ENCODE results near the gene MC3R. TPM values are rescaled to one million over a fixed set of nuclear protein-coding genes. Genes with fewer than 3 reads are reported as not detected.

MC3R gene
- total and polyA plus RNA-seq, 10 donors: not detected

GRCh38 chr20:56205346-56205745, 43.2 kb upstream of the MC3R start:
- H3K4me3 ChIP-seq: no peak overlapping the region
- no peak overlapping the region for H3K27ac ChIP-seq
- DNase-seq: no peak
- peaks cover 0 to 12% (median 0%) of the 10 kb centered on the region in 7 donors for H3K27me3 ChIP-seq (replicated peaks in 1 of 7)
- intact Hi-C loops (cut with DNase I; ENCODE audit: low total_unique reads): no loop called here
- H3K36me3 ChIP-seq: no peaks in the 10 kb centered on the region
- 66 to 91% (median 82%) methylated on average over 3 of the region's 3 CpGs for WGBS, 5 donors
- H3K9me3 ChIP-seq: peaks cover 0 to 15% (median 10%) of the 10 kb centered on the region in 8 donors
- no peaks in the 10 kb centered on the region for H3K4me1 ChIP-seq
- no peak for TF ChIP-seq POLR2A (IDR thresholded peaks at IDR 0.05)
- no peak for TF ChIP-seq POLR2AphosphoS5 (IDR thresholded peaks at IDR 0.05)
- no peak for TF ChIP-seq CTCF (IDR thresholded peaks at IDR 0.05 in 8 of 11, conservative IDR thresholded peaks at IDR 0.05 in 3 of 11)

- Histone ChIP-seq H3K27ac (no peak overlapping the region), H3K4me1 (no peaks in the 10 kb centered on the region), H3K36me3 (no peaks in the 10 kb centered on the region), H3K27me3 (replicated peaks in 1 of 7) (peaks cover 0 to 12% (median 0%) of the 10 kb centered on the region in 7 donors), H3K4me3 (no peak overlapping the region), H3K9me3 (no peaks in the 10 kb centered on the region)
- intact Hi-C loops (cut with DNase I; ENCODE audit: low total_unique reads): no loop called here
- WGBS, 5 donors: 46 to 71% (median 56%) methylated on average over 4 of the region's 4 CpGs
- TF ChIP-seq POLR2A (IDR thresholded peaks at IDR 0.05) (no peak), POLR2AphosphoS5 (IDR thresholded peaks at IDR 0.05) (no peak), CTCF (IDR thresholded peaks at IDR 0.05 in 8 of 11, conservative IDR thresholded peaks at IDR 0.05 in 3 of 11) (no peak)
- DNase-seq: no peak
Observed at GRCh38 chr20:56207656-56208055, 40.9 kb upstream of the MC3R start.

GRCh38 chr20:56208121-56208520, 40.4 kb upstream of the MC3R start:
- TF ChIP-seq POLR2A (IDR thresholded peaks at IDR 0.05): no peak
- TF ChIP-seq POLR2AphosphoS5 (IDR thresholded peaks at IDR 0.05): no peak
- TF ChIP-seq CTCF (IDR thresholded peaks at IDR 0.05 in 8 of 11, conservative IDR thresholded peaks at IDR 0.05 in 3 of 11): no peak
- peaks cover 0 to 11% (median 0%) of the 10 kb centered on the region in 7 donors for H3K27me3 ChIP-seq (replicated peaks in 1 of 7)
- H3K36me3 ChIP-seq: no peaks in the 10 kb centered on the region
- H3K4me3 ChIP-seq: no peak overlapping the region
- intact Hi-C loops (cut with DNase I; ENCODE audit: low total_unique reads): no loop called here
- H3K9me3 ChIP-seq: no peaks in the 10 kb centered on the region
- no peak overlapping the region for H3K27ac ChIP-seq
- WGBS, 5 donors: 85 to 97% (median 93%) methylated on average over 1 of the region's 1 CpG
- H3K4me1 ChIP-seq: no peaks in the 10 kb centered on the region
- DNase-seq: no peak

GRCh38 chr20:56211051-56211450, 37.5 kb upstream of the MC3R start:
- DNase-seq: no peak
- WGBS, 5 donors: 72 to 88% (median 85%) methylated on average over 5 of the region's 5 CpGs

More at GRCh38 chr20:56211051-56211450, 37.5 kb upstream of the MC3R start:
- intact Hi-C loops (cut with DNase I; ENCODE audit: low total_unique reads): no loop called here
- no peaks in the 10 kb centered on the region for H3K9me3 ChIP-seq
- H3K27me3 ChIP-seq (replicated peaks in 1 of 7): peaks cover 0 to 28% (median 0%) of the 10 kb centered on the region in 7 donors
- no peaks in the 10 kb centered on the region for H3K4me1 ChIP-seq
- no peak overlapping the region for H3K4me3 ChIP-seq
- H3K27ac ChIP-seq: no peak overlapping the region
- TF ChIP-seq CTCF (IDR thresholded peaks at IDR 0.05 in 8 of 11, conservative IDR thresholded peaks at IDR 0.05 in 3 of 11): no peak
- no peak for TF ChIP-seq POLR2A (IDR thresholded peaks at IDR 0.05)
- no peak for TF ChIP-seq POLR2AphosphoS5 (IDR thresholded peaks at IDR 0.05)
- no peaks in the 10 kb centered on the region for H3K36me3 ChIP-seq

All from spleen (tissue), 11 donors.